ENCODE data around the gene COX14. TPM values are rescaled to one million over a fixed set of nuclear protein-coding genes. Genes with fewer than 3 reads are reported as not detected.

Gene COX14
- total RNA-seq, 1 donor from 2014 or later, result 195 TPM

DNA sequence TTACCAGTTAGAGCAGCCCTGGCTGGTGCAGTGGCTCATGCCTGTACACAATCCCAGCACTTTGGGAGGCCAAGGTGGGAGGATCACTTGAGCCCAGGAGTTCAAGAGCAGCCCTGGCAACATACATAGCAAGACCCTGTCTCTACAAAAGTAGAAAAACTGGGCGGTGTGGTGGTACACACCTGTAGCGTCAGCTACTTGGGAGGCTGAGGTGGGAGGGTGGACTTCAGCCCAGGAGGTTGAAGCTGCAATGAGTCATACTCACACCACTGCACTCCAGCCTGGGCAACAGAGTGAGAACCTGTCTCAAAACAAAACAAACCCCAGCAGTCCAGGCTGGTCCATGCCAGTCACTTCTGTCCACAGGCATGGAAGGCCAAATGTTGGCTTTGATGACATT, 7.4 kb downstream of the COX14 start:
- intact Hi-C loops (cut with micrococcal nuclease), result no loop called here
- DNase-seq, result no peak
- TF ChIP-seq, protein P1, sequence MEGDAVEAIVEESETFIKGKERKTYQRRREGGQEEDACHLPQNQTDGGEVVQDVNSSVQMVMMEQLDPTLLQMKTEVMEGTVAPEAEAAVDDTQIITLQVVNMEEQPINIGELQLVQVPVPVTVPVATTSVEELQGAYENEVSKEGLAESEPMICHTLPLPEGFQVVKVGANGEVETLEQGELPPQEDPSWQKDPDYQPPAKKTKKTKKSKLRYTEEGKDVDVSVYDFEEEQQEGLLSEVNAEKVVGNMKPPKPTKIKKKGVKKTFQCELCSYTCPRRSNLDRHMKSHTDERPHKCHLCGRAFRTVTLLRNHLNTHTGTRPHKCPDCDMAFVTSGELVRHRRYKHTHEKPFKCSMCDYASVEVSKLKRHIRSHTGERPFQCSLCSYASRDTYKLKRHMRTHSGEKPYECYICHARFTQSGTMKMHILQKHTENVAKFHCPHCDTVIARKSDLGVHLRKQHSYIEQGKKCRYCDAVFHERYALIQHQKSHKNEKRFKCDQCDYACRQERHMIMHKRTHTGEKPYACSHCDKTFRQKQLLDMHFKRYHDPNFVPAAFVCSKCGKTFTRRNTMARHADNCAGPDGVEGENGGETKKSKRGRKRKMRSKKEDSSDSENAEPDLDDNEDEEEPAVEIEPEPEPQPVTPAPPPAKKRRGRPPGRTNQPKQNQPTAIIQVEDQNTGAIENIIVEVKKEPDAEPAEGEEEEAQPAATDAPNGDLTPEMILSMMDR (IDR thresholded peaks at IDR 0.05; ENCODE audit: borderline replicate concordance), result no peak
- no peak overlapping the region for H3K4me3 ChIP-seq
- no peaks in the 10 kb centered on the region for H3K9me3 ChIP-seq (replicated peaks)
- H3K27ac ChIP-seq (replicated peaks), result no peak overlapping the region
- peaks cover 58% of the 10 kb centered on the region for H3K36me3 ChIP-seq
- peaks cover 61% of the 10 kb centered on the region for H3K4me1 ChIP-seq
- H3K27me3 ChIP-seq (ENCODE audit: low read depth), result no peaks in the 10 kb centered on the region

DNA sequence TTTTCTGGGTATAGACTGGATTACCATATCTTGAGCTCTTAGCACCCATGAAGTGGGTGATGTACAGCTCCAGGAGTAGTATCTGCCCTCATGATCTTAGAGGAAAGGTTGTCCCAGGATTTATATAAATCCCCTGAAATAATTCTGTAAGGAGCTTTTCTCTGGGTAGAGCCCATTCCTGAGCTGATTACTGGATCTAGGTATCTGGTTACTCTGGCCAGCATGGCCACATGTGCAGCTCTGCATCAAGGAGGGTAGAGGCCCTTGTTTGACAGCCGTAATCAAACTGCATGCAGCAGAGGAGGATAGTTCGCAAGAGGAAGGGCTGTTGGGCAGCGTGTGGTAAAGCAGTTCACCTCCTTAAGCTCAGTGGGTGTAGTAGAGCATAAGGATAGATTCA, 8.5 kb downstream of the COX14 start:
- H3K4me1 ChIP-seq, result peaks cover 62% of the 10 kb centered on the region
- TF ChIP-seq, protein P1 (IDR thresholded peaks at IDR 0.05; ENCODE audit: borderline replicate concordance), result no peak
- no peak overlapping the region for H3K4me3 ChIP-seq
- no peaks in the 10 kb centered on the region for H3K9me3 ChIP-seq (replicated peaks)
- no peak overlapping the region for H3K27ac ChIP-seq (replicated peaks)
- peaks cover 59% of the 10 kb centered on the region for H3K36me3 ChIP-seq
- intact Hi-C loops (cut with micrococcal nuclease), result no loop called here
- no peaks in the 10 kb centered on the region for H3K27me3 ChIP-seq (ENCODE audit: low read depth)
- no peak for DNase-seq

DNA sequence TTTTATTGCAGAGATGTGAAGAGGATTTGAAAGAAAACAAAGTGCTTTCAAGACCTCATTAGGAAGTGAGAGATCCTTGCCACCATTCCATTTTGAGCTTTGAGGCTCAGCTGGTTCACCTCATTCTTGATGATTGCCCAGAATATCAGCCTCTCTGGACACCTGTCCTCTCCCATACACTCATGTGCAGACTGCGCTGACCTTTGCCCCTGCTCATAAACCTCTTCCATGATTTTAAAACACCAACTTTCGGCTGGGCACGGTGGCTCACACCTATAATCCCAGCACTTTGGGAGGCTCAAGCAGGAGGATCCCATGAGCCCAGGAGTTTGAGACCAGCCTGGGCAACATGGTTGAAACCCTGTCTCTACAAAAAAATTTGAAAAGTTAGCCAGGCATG, 8.9 kb downstream of the COX14 start:
- Histone ChIP-seq H3K4me1 (peaks cover 62% of the 10 kb centered on the region), H3K27ac (replicated peaks) (no peak overlapping the region), H3K4me3 (no peak overlapping the region), H3K36me3 (peaks cover 55% of the 10 kb centered on the region), H3K27me3 (ENCODE audit: low read depth) (no peaks in the 10 kb centered on the region), H3K9me3 (replicated peaks) (no peaks in the 10 kb centered on the region)
- DNase-seq, result no peak
- intact Hi-C loops (cut with micrococcal nuclease), result no loop called here
- TF ChIP-seq, protein P1 (IDR thresholded peaks at IDR 0.05; ENCODE audit: borderline replicate concordance), result no peak

DNA sequence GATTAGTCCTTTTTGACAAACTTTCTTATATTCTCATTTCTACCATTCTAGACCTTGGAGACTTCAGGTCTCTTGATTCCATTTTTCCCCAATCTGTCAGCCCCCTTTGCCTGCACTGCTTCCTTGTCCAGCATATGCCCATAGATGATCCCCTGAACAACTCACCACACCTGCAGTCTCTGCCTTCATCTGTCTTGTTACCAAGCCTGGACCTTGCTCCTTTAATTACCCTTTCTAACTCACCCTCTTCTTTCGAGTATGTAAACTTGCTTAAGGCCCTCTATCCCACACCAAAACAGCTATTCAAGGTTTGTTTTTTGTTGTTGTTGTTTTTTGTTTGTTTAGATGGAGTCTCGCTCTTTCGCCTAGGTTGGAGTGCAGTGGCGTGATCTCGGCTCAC, 9.6 kb downstream of the COX14 start:
- H3K4me3 ChIP-seq, result no peak overlapping the region
- DNase-seq, result no peak
- H3K9me3 ChIP-seq (replicated peaks), result no peaks in the 10 kb centered on the region
- H3K27ac ChIP-seq (replicated peaks), result no peak overlapping the region
- intact Hi-C loops (cut with micrococcal nuclease), result no loop called here
- H3K27me3 ChIP-seq (ENCODE audit: low read depth), result no peaks in the 10 kb centered on the region
- H3K4me1 ChIP-seq, result peaks cover 62% of the 10 kb centered on the region
- TF ChIP-seq, protein P1 (IDR thresholded peaks at IDR 0.05; ENCODE audit: borderline replicate concordance), result no peak
- peaks cover 55% of the 10 kb centered on the region for H3K36me3 ChIP-seq

DNA sequence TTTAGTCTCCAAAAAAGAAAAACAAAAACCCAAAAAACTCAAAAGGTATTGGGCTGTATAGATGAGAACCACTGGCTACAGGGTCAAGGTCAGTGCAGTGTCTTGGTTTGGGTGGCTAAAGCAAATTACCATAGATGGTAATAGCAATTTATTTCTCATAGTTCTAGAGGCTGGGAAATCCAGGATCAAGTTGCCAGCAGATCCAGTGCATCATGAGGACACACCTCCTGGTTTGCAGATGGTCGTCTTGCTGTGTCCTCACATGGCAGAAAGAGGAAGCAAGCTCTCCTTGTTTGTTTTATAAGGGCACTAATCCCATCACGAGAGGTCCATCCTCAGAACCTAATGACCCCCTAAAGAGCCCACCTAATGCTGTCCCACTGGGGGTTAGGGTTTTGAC, 11.2 kb downstream of the COX14 start:
- H3K27ac ChIP-seq (replicated peaks), result no peak overlapping the region
- no peaks in the 10 kb centered on the region for H3K9me3 ChIP-seq (replicated peaks)
- H3K27me3 ChIP-seq (ENCODE audit: low read depth), result no peaks in the 10 kb centered on the region
- H3K36me3 ChIP-seq, result peaks cover 66% of the 10 kb centered on the region
- intact Hi-C loops (cut with micrococcal nuclease), result no loop called here
- DNase-seq, result no peak
- TF ChIP-seq, protein P1 (IDR thresholded peaks at IDR 0.05; ENCODE audit: borderline replicate concordance), result no peak
- H3K4me3 ChIP-seq, result no peak overlapping the region
- H3K4me1 ChIP-seq, result peaks cover 60% of the 10 kb centered on the region

DNA sequence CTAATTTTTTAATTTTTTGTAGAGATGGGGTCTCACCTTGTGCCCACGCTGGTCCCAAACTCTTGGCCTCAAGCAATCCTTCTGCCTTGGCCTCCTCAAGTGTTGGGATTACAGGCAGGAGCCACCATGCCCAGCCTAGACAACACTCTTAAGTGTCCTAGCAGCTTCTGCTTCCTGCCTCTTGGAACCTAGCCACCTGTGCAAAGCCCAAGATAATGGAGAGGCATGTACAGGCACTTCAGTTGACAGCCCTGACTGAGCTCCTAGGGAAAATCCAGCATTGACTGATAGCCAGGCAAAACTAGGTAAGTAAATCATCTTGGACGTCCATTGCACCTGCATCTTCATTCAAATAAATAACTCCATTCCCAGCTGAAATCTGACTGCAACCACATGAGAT, 15.5 kb downstream of the COX14 start:
- H3K4me1 ChIP-seq, result peaks cover 67% of the 10 kb centered on the region
- TF ChIP-seq, protein P1 (IDR thresholded peaks at IDR 0.05; ENCODE audit: borderline replicate concordance), result no peak
- H3K4me3 ChIP-seq, result no peak overlapping the region
- intact Hi-C loops (cut with micrococcal nuclease), result no loop called here
- no peaks in the 10 kb centered on the region for H3K9me3 ChIP-seq (replicated peaks)
- H3K36me3 ChIP-seq, result peaks cover 64% of the 10 kb centered on the region
- no peaks in the 10 kb centered on the region for H3K27me3 ChIP-seq (ENCODE audit: low read depth)
- DNase-seq, result no peak
- H3K27ac ChIP-seq (replicated peaks), result peak overlapping the region; percentile 16

Data from left ventricle myocardium inferior (tissue), 1 donor.